ENCODE measurements around the gene C1orf232. TPM values are rescaled to one million over a fixed set of nuclear protein-coding genes. Genes with fewer than 3 reads are reported as not detected.

Gene C1orf232
- total RNA-seq, 1 donor = not detected

DNA sequence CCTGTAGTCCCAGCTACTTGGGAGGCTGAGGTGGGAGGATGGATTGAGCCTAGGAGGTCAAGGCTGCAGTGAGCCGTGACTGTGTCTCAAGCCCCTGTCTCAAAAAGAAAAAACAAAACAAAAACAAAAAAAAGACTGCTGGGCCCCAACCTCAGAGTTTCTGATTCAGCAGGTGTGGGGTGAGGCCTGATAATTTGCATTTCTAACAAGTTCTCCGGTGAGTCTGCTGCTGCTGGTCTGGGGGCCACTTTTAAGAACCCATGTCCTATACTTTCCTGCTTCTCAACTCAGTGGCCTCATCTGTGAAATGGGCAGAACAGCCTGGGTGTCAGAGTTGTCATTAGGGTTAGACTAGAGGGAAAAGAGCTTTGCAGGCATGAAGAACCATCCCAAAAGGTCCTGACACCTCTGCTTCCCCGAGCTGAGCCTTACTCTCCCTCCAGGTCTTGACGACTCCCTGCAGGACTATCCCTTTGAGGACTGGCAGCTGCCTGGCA, 11.3 kb upstream of the C1orf232 start:
- no peak overlapping the region for H3K4me2 ChIP-seq (ENCODE audit: insufficient read depth, low read length)
- H3K9me3 ChIP-seq (ENCODE audit: low read depth, low read length) = no peaks in the 10 kb centered on the region
- no peaks in the 10 kb centered on the region for H3K79me2 ChIP-seq (ENCODE audit: insufficient read depth, low read length)
- no peaks in the 10 kb centered on the region for H4K20me1 ChIP-seq (ENCODE audit: insufficient read depth, low read length)
- no peaks in the 10 kb centered on the region for H3K27me3 ChIP-seq (ENCODE audit: insufficient read depth, low read length)
- H2AFZ ChIP-seq (ENCODE audit: low read length) = no peak overlapping the region
- H3K4me1 ChIP-seq (ENCODE audit: insufficient read depth, low read length) = no peaks in the 10 kb centered on the region
- no peak overlapping the region for H3K27ac ChIP-seq (ENCODE audit: low read depth, low read length)
- TF ChIP-seq, protein P1, sequence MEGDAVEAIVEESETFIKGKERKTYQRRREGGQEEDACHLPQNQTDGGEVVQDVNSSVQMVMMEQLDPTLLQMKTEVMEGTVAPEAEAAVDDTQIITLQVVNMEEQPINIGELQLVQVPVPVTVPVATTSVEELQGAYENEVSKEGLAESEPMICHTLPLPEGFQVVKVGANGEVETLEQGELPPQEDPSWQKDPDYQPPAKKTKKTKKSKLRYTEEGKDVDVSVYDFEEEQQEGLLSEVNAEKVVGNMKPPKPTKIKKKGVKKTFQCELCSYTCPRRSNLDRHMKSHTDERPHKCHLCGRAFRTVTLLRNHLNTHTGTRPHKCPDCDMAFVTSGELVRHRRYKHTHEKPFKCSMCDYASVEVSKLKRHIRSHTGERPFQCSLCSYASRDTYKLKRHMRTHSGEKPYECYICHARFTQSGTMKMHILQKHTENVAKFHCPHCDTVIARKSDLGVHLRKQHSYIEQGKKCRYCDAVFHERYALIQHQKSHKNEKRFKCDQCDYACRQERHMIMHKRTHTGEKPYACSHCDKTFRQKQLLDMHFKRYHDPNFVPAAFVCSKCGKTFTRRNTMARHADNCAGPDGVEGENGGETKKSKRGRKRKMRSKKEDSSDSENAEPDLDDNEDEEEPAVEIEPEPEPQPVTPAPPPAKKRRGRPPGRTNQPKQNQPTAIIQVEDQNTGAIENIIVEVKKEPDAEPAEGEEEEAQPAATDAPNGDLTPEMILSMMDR (IDR thresholded peaks at IDR 0.05; ENCODE audit: extremely low read depth, low read depth, low read length) = no peak
- no peak overlapping the region for H3K4me3 ChIP-seq (ENCODE audit: insufficient read depth, low read length)
- H3K36me3 ChIP-seq (ENCODE audit: insufficient read depth, low read length) = no peaks in the 10 kb centered on the region
- peak; percentile 38 for DNase-seq (ENCODE audit: insufficient read length, low spot score, missing footprints)

DNA sequence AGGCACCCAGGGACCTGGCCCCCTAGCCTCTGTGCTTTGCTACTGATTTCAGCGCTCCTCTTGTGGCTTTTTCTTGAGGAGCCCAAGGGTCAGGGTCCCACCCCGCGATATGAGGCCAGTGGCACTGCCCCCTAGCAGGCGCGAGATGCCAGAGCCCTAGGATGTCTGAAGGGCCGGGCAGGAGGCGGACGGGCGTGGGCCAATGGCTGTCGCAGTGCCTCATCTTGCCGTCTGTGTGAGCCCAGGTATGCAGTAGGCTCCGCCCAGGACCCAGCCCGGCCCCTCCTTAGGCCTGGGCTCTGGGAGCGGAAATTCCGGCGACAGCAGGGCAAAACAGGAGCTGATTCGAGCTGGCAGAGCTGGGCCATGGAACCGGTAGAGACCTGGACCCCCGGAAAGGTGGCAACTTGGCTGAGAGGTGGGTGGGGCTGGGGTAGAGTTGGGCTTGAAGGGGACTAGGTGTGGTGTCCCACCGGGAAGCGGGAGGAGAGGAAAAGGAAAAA, 8.5 kb upstream of the C1orf232 start, which contains the start of gene CNKSR1:
CNKSR1 (plus strand) TSS at position 310 of the 503 bp plus-strand sequence; CDS start at position 367, 57 bp downstream.
- DNase-seq (ENCODE audit: insufficient read length, low spot score, missing footprints) = no peak
- H3K36me3 ChIP-seq (ENCODE audit: insufficient read depth, low read length) = no peaks in the 10 kb centered on the region
- no peaks in the 10 kb centered on the region for H3K79me2 ChIP-seq (ENCODE audit: insufficient read depth, low read length)
- TF ChIP-seq, protein P1 (IDR thresholded peaks at IDR 0.05; ENCODE audit: extremely low read depth, low read depth, low read length) = no peak
- H4K20me1 ChIP-seq (ENCODE audit: insufficient read depth, low read length) = no peaks in the 10 kb centered on the region
- H3K4me1 ChIP-seq (ENCODE audit: insufficient read depth, low read length) = no peaks in the 10 kb centered on the region
- no peak within 1 kb of the TSS for H2AFZ ChIP-seq (ENCODE audit: low read length)
- H3K9me3 ChIP-seq (ENCODE audit: low read depth, low read length) = no peaks in the 10 kb centered on the region
- no peaks in the 10 kb centered on the region for H3K27me3 ChIP-seq (ENCODE audit: insufficient read depth, low read length)
- no peak within 1 kb of the TSS for H3K4me2 ChIP-seq (ENCODE audit: insufficient read depth, low read length)
- H3K4me3 ChIP-seq (ENCODE audit: insufficient read depth, low read length) = no peak within 1 kb of the TSS
- no peak within 1 kb of the TSS for H3K27ac ChIP-seq (ENCODE audit: low read depth, low read length)

DNA sequence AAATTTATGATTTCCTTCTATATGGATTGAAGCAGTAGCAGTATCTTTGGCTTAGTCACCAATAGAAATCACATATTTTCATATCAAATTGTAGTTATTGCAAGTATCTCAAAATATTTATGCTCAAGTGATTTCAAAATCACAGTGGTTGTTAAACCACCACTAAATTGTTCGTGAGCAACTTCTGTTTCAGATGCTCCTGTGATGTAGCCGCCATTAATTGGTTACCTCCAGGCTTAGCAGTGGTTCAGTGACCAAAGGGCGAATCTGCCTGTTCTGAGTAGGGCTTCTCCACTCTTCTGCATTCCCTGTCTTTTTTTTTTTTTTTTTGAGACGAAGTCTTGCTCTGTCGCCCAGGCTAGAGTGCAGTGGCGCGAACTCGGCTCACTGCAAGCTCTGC, 6.6 kb upstream of the C1orf232 start:
- Histone ChIP-seq H4K20me1 (ENCODE audit: insufficient read depth, low read length) (peaks cover 3% of the 10 kb centered on the region), H3K36me3 (ENCODE audit: insufficient read depth, low read length) (no peaks in the 10 kb centered on the region), H3K27me3 (ENCODE audit: insufficient read depth, low read length) (no peaks in the 10 kb centered on the region), H3K4me3 (ENCODE audit: insufficient read depth, low read length) (no peak overlapping the region), H3K4me2 (ENCODE audit: insufficient read depth, low read length) (no peak overlapping the region), H3K27ac (ENCODE audit: low read depth, low read length) (no peak overlapping the region), H3K9me3 (ENCODE audit: low read depth, low read length) (no peaks in the 10 kb centered on the region), H2AFZ (ENCODE audit: low read length) (no peak overlapping the region), H3K79me2 (ENCODE audit: insufficient read depth, low read length) (peaks cover 11% of the 10 kb centered on the region), H3K4me1 (ENCODE audit: insufficient read depth, low read length) (peaks cover 7% of the 10 kb centered on the region)
- no peak for DNase-seq (ENCODE audit: insufficient read length, low spot score, missing footprints)
- TF ChIP-seq, protein P1 (IDR thresholded peaks at IDR 0.05; ENCODE audit: extremely low read depth, low read depth, low read length) = no peak

DNA sequence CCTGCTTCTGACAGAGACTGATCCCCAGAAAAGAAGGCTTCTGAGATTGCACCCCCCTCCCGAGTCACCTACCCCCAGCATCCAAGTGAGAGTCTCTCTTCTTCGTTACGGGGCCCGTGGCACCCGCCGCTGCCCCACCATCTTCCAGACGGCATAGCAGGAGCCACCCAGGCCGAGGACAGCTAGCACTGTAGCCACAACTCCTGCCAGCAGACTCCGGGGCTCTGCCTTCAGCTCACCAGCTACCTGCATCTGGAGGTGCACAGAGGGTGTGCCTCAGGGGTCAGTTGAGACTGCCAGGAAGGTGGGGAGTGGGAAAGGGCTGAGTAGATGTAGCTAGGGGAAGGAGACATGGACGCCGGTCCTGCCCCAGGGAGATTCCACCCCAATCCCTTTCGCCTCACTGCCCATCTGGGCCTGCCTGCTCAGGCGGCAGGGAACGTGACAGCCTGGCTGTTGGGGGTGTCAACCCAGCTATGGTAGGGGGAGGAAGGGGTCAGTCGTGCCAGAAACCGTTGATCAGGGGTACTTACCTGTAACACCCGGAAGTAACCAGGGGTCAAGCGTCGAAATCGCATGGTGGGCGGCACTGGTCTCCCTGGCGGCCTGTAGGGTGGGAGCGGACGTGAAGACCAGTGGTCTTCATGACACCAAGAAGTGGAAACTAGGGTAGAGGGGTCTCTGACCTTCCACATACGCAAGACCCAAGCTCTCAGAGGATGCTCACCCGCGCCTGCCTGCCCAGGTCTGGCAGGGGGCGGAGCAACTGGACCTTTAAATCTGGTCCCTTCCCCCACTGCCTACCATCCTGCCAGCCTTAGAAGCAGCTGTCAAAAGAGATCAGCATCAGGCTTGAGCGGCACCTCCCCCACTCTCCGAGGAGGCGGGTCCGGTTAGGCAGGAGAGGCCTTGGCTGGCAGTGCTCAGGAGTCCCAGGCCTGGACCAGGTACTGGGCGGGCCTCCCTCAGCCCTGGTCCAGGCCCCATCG, 2.6 kb upstream of the C1orf232 start, which contains the start of gene ZNF593OS:
ZNF593OS (minus strand) TSS at position 749 of the 989 bp plus-strand sequence; CDS start at position 578, 171 bp downstream.
- Histone ChIP-seq H3K4me2 (ENCODE audit: insufficient read depth, low read length) (peak within 1 kb of the TSS; percentile 94), H3K36me3 (ENCODE audit: insufficient read depth, low read length) (no peaks in the 10 kb centered on the region), H3K4me1 (ENCODE audit: insufficient read depth, low read length) (peaks cover 9% of the 10 kb centered on the region), H3K4me3 (ENCODE audit: insufficient read depth, low read length) (peak within 1 kb of the TSS; percentile 96), H3K27me3 (ENCODE audit: insufficient read depth, low read length) (no peaks in the 10 kb centered on the region), H3K9me3 (ENCODE audit: low read depth, low read length) (no peaks in the 10 kb centered on the region), H3K27ac (ENCODE audit: low read depth, low read length) (no peak within 1 kb of the TSS), H3K79me2 (ENCODE audit: insufficient read depth, low read length) (peaks cover 16% of the 10 kb centered on the region), H2AFZ (ENCODE audit: low read length) (no peak within 1 kb of the TSS), H4K20me1 (ENCODE audit: insufficient read depth, low read length) (peaks cover 3% of the 10 kb centered on the region)
- TF ChIP-seq, protein P1 (IDR thresholded peaks at IDR 0.05; ENCODE audit: extremely low read depth, low read depth, low read length) = no peak
- peak; percentile 54 for DNase-seq (ENCODE audit: insufficient read length, low spot score, missing footprints)
